Fibroblast of skin of right quadriceps (primary cell): ENCODE measurements around the gene OXT.
"Not testable (repeated sequence)": the region's sequence is repeated elsewhere in the genome, so short reads cannot be mapped to it uniquely, and the experiment has no call there.

Experiments
- DNase-seq: peaks from one replicate; pipeline ENCODE4 v3.0.0-alpha.2; 2013

The OXT gene

GRCh38 chr20:3071610-3072529 lies at the start of gene OXT:
Gene OXT (plus strand): TSS chr20:3071620. CDS start chr20:3071656, 36 bp downstream.
- peak; percentile 19 for DNase-seq

GRCh38 chr20:3021777-3022176 lies 49.6 kb upstream of the OXT start:
- DNase-seq: no peak

GRCh38 chr20:3022559-3023490 lies 48.6 kb upstream of the OXT start:
- not testable (repeated sequence) for DNase-seq

- DNase-seq: no peak
Observed at GRCh38 chr20:3027987-3028386, 43.4 kb upstream of the OXT start.

- DNase-seq: no peak
Observed at GRCh38 chr20:3031524-3032147, 39.8 kb upstream of the OXT start.

GRCh38 chr20:3032624-3033023 lies 38.8 kb upstream of the OXT start:
- no peak for DNase-seq

GRCh38 chr20:3037654-3038053 lies 33.8 kb upstream of the OXT start:
- DNase-seq: no peak

- no peak for DNase-seq
Observed at GRCh38 chr20:3038454-3038853, 33.0 kb upstream of the OXT start.

GRCh38 chr20:3039426-3039825 lies 32.0 kb upstream of the OXT start:
- DNase-seq: no peak

GRCh38 chr20:3040086-3040485 lies 31.3 kb upstream of the OXT start:
- DNase-seq: no peak

- peak; percentile 13 for DNase-seq
Observed at GRCh38 chr20:3041854-3042409, 29.5 kb upstream of the OXT start.

GRCh38 chr20:3042625-3043024 lies 28.8 kb upstream of the OXT start:
- no peak for DNase-seq

GRCh38 chr20:3043322-3043721 lies 28.1 kb upstream of the OXT start, which contains the start of gene GNRH2:
Gene GNRH2 (plus strand): TSS chr20:3043622. CDS start chr20:3044415, 793 bp downstream.
- DNase-seq: no peak

GRCh38 chr20:3044336-3044965 lies 27.0 kb upstream of the OXT start:
- DNase-seq: no peak

- peak; percentile 43 for DNase-seq
Observed at GRCh38 chr20:3045042-3045815, 26.2 kb upstream of the OXT start.

GRCh38 chr20:3045816-3046676 lies 25.4 kb upstream of the OXT start, which contains the start of gene MRPS26:
Gene MRPS26 (plus strand): TSS chr20:3046052. CDS start chr20:3046069, 17 bp downstream.
- peak; percentile 75 for DNase-seq

GRCh38 chr20:3046677-3047462 lies 24.6 kb upstream of the OXT start:
- peak; percentile 5 for DNase-seq

- no peak for DNase-seq
Observed at GRCh38 chr20:3047486-3048419, 23.7 kb upstream of the OXT start.
